GM12878 (cell line): ENCODE results near the gene ATP1B1. TPM values are rescaled to one million over a fixed set of nuclear protein-coding genes. Genes with fewer than 3 reads are reported as not detected.
A peak's percentile ranks its signal among the peaks of the same experiment; 100 is the strongest.

Experiments used
- ATF3 ChIP-seq: IDR thresholded peaks from 2 replicates; pipeline ENCODE4 v1.6.1; 2011; ENCODE audit warnings: low read depth, mild to moderate bottlenecking, low read length, moderate library complexity, borderline replicate concordance; ENCODE audit errors: extremely low read depth
- BCL11A ChIP-seq: IDR thresholded peaks from 2 replicates; pipeline ENCODE4 v1.6.1; 2011; ENCODE audit warnings: low read depth, low read length
- CEBPZ ChIP-seq: fragments of 150-350 bp; IDR thresholded peaks from 2 replicates; pipeline ENCODE4 v1.6.1; 2016; ENCODE audit warnings: low read depth, low read length
- ELK1 ChIP-seq: IDR thresholded peaks from 2 replicates; pipeline ENCODE4 v1.6.1; 2012; ENCODE audit warnings: low read depth, low read length, improper control_type of control experiment
- HDAC6 ChIP-seq: fragments of 200-600 bp; sonication (generic); IDR thresholded peaks from one replicate; pipeline ENCODE4 v1.8.0; 2017; ENCODE audit warnings: antibody characterized with exemption; ENCODE audit not compliant: unreplicated experiment
- IKZF1 ChIP-seq: fragments of 450-650 bp; conservative IDR thresholded peaks from 2 replicates; pipeline ENCODE4 v1.6.1; 2017; ENCODE audit warnings: antibody characterized with exemption, mild to moderate bottlenecking
- MEF2B ChIP-seq: fragments of 450-650 bp; IDR thresholded peaks from 2 replicates; pipeline ENCODE4 v1.6.1; 2018; ENCODE audit warnings: mild to moderate bottlenecking, moderate library complexity; ENCODE audit not compliant: partially characterized antibody, poor library complexity, severe bottlenecking
- MYB ChIP-seq: fragments of 150-350 bp; IDR thresholded peaks from 2 replicates; pipeline ENCODE4 v1.6.1; 2014; ENCODE audit warnings: mild to moderate bottlenecking, low read depth, low read length, borderline replicate concordance
- PAX8 ChIP-seq: fragments of 450-650 bp; IDR thresholded peaks from 2 replicates; pipeline ENCODE4 v1.6.1; 2017; ENCODE audit warnings: mild to moderate bottlenecking, moderate library complexity
- PBX3 ChIP-seq: IDR thresholded peaks from 2 replicates; pipeline ENCODE4 v1.6.1; 2011; ENCODE audit warnings: mild to moderate bottlenecking, low read depth, low read length, moderate library complexity; ENCODE audit not compliant: insufficient replicate concordance
- SIX5 ChIP-seq: IDR thresholded peaks from 2 replicates; pipeline ENCODE4 v1.6.1; 2011; ENCODE audit warnings: mild to moderate bottlenecking, low read depth, low read length, moderate library complexity; ENCODE audit not compliant: severe bottlenecking
- SKIL ChIP-seq: fragments of 450-650 bp; IDR thresholded peaks from 2 replicates; pipeline ENCODE4 v1.6.1; 2017; ENCODE audit warnings: mild to moderate bottlenecking, low read depth, inconsistent platforms; ENCODE audit not compliant: poor library complexity, severe bottlenecking
- USF1 ChIP-seq: IDR thresholded peaks from 2 replicates; pipeline ENCODE4 v1.6.1; 2011; ENCODE audit warnings: borderline replicate concordance, low read depth, mild to moderate bottlenecking, moderate library complexity, mixed read lengths, low read length; ENCODE audit not compliant: insufficient read depth; ENCODE audit errors: extremely low read length
- USF2 ChIP-seq: IDR thresholded peaks from 2 replicates; pipeline ENCODE4 v1.6.1; 2011; ENCODE audit warnings: low read depth, low read length, improper control_type of control experiment, borderline replicate concordance
- WRNIP1 ChIP-seq: IDR thresholded peaks from 2 replicates; pipeline ENCODE4 v1.6.1; 2011; ENCODE audit warnings: low read depth, low read length, improper control_type of control experiment, borderline replicate concordance
- ZBED1 ChIP-seq: IDR thresholded peaks from 2 replicates; pipeline ENCODE4 v1.6.1; 2016; ENCODE audit warnings: borderline replicate concordance
- ZNF24 ChIP-seq: fragments of 450-650 bp; IDR thresholded peaks from 2 replicates; pipeline ENCODE4 v1.6.1; 2017; ENCODE audit warnings: antibody characterized with exemption, mild to moderate bottlenecking
- ZNF274 ChIP-seq: IDR thresholded peaks from one replicate; pipeline ENCODE4 v1.8.0; 2011; ENCODE audit not compliant: insufficient read length, insufficient read depth
- ZSCAN29 ChIP-seq: fragments of 450-650 bp; IDR thresholded peaks from 2 replicates; pipeline ENCODE4 v1.6.1; 2017; ENCODE audit warnings: mild to moderate bottlenecking, moderate library complexity
- polyA plus RNA-seq, 11 experiments: library from polyadenylated mRNA; depleted of rRNA in 4 of 11; unstranded in 6 of 11; stranded (reverse) in 5 of 11; fragments of >200 nt; fragmentation: Nextera tagmentation in 4 of 11; fragmentation: Illumina TruSeq in 1 of 11; extraction: Ambion mirVana in 4 of 11; extraction: Trizol in 1 of 11; gene quantifications; 1 replicate in 1 of 11; 2 replicates in 10 of 11; pipeline versions ENCODE4 v1.2.1 to v1.2.3, GENCODE V29; 2011 to 2016; ENCODE audit warnings: inconsistent platforms in 2 of 11, missing spikeins in 2 of 11, low read depth in 1 of 11
- total RNA-seq, 4 experiments: library from RNA; depleted of rRNA in 3 of 4; stranded (reverse); fragments of >200 nt in 3 of 4; fragmentation: Illumina TruSeq in 1 of 4; extraction: Trizol in 1 of 4; gene quantifications; 2 replicates each; pipeline versions ENCODE4 v1.2.1 to v1.2.3, GENCODE V29; 2013 to 2021

The ATP1B1 gene
- total and polyA plus RNA-seq, 10 of the 15 experiments (the other 5 are each of a cell fraction or from before 2014, with no cell fraction given), result 0.84 to 14.0 (median 1.4) TPM

- TF ChIP-seq USF2, result no peak
- no peak for TF ChIP-seq WRNIP1
- no peak for TF ChIP-seq SIX5
- TF ChIP-seq ZSCAN29, result no peak
- TF ChIP-seq MEF2B, result no peak
- TF ChIP-seq SKIL, result no peak
- no peak for TF ChIP-seq ZNF274
- no peak for TF ChIP-seq ZBED1
- TF ChIP-seq USF1, result no peak
- no peak for TF ChIP-seq ATF3
- no peak for TF ChIP-seq PBX3
- no peak for TF ChIP-seq CEBPZ
- no peak for TF ChIP-seq MYB
- peak; percentile 43 for TF ChIP-seq IKZF1
- no peak for TF ChIP-seq BCL11A
- TF ChIP-seq ELK1, result no peak
- TF ChIP-seq HDAC6, result no peak
- TF ChIP-seq ZNF24, result no peak
- no peak for TF ChIP-seq PAX8
Observed at GRCh38 chr1:169106095-169106920, at the start of gene ATP1B1 (continued).
